Stimulated activated CD8-positive, alpha-beta memory T cell treated with anti-CD3 and anti-CD28 coated beads, Interleukin-15, amount 100 ng/mL, for 48 hours (primary cell): ENCODE data around the gene GDNF.

ENCODE experiments used
- DNase-seq, 2 donors: peaks; one replicate each; pipeline ENCODE4 v3.0.0-alpha.2; 2020; ENCODE audit warnings: low read depth in 2 of 2

The GDNF gene

GRCh38 chr5:37847978-37848425 is 8.2 kb upstream of the GDNF start:
- DNase-seq = no peak

GRCh38 chr5:37846786-37847310 is 7.0 kb upstream of the GDNF start:
- DNase-seq = no peak

- DNase-seq = no peak
Observed at GRCh38 chr5:37844009-37844408, 4.2 kb upstream of the GDNF start.

GRCh38 chr5:37842048-37842447 is 2.2 kb upstream of the GDNF start:
- DNase-seq = no peak

- no peak for DNase-seq
Observed at GRCh38 chr5:37841203-37841602, 1.4 kb upstream of the GDNF start.

GRCh38 chr5:37840053-37841034 is 503 bp upstream of the GDNF start:
- DNase-seq = no peak

- no peak for DNase-seq
Observed at GRCh38 chr5:37838933-37839341, 904 bp downstream of the GDNF start.

GRCh38 chr5:37838152-37838932 is 1.5 kb downstream of the GDNF start:
- no peak for DNase-seq

- peak; percentile 47 to 63 for DNase-seq
Observed at GRCh38 chr5:37837414-37838032, 2.3 kb downstream of the GDNF start.

- DNase-seq = no peak
Observed at GRCh38 chr5:37836592-37837413, 3.0 kb downstream of the GDNF start.

- DNase-seq = no peak
Observed at GRCh38 chr5:37836235-37836591, 3.6 kb downstream of the GDNF start.

- no peak for DNase-seq
Observed at GRCh38 chr5:37835380-37835973, 4.4 kb downstream of the GDNF start.

GRCh38 chr5:37834542-37835379 is 5.1 kb downstream of the GDNF start:
- no peak for DNase-seq

GRCh38 chr5:37833990-37834389 is 5.9 kb downstream of the GDNF start:
- DNase-seq = no peak

GRCh38 chr5:37831821-37832534 is 7.9 kb downstream of the GDNF start:
- no peak for DNase-seq

- no peak for DNase-seq
Observed at GRCh38 chr5:37830348-37830747, 9.5 kb downstream of the GDNF start.

- no peak for DNase-seq
Observed at GRCh38 chr5:37825334-37825915, 14.4 kb downstream of the GDNF start.

- DNase-seq = no peak
Observed at GRCh38 chr5:37823433-37824152, 16.2 kb downstream of the GDNF start.
